ENCODE data around the gene ARID3C. TPM values are rescaled to one million over a fixed set of nuclear protein-coding genes. Genes with fewer than 3 reads are reported as not detected.

The ARID3C gene
- total and polyA plus RNA-seq, 3 donors from 2014 or later, result 0.31 to 0.45 (median 0.37) TPM

DNA sequence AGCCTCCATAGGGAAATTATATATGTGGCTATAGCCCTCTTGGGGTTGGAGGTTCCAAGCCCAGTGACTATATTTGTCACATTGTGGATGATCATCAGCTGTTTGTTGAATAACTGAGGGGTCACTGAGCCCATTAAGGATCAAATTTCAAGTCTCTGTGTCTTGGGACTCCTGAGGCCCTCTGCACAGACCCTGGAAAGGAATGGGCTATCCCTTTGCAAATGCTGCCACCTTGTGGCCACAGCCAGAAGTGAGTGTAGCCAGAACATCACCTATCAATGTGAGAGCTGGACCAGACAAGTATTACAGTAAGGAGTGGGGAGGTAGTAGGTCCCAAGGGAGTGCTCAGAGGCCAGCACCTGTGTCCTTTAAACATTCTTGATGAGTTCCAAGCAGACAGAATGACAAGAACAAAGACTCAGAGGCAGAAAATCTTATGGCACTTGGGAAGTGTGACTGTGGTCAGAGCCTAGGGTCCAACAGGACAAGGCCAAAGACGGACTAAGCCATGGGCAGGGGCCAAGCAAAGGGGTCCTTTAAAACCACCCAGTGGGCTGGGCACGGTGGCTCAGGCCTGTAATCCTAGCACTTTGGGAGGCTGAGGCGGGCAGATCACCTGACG, 25.1 kb downstream of the ARID3C start:
- no peaks in the 10 kb centered on the region for H3K27me3 ChIP-seq
- H3K36me3 ChIP-seq (ENCODE audit: low read depth, missing control alignments), result no peaks in the 10 kb centered on the region
- intact Hi-C loops (cut with DNase I; ENCODE audit: low total_unique reads), result no loop called here
- no peaks in the 10 kb centered on the region for H3K9me3 ChIP-seq
- no peak overlapping the region for H3K27ac ChIP-seq
- H3K4me1 ChIP-seq, result no peaks in the 10 kb centered on the region
- WGBS, 2 donors, result 75 to 88% methylated on average over 2 to 4 of the region's 4 CpGs
- DNase-seq, result peak; percentile 93
- TF ChIP-seq POLR2A (IDR thresholded peaks at IDR 0.05), result no peak
- TF ChIP-seq, protein P1, sequence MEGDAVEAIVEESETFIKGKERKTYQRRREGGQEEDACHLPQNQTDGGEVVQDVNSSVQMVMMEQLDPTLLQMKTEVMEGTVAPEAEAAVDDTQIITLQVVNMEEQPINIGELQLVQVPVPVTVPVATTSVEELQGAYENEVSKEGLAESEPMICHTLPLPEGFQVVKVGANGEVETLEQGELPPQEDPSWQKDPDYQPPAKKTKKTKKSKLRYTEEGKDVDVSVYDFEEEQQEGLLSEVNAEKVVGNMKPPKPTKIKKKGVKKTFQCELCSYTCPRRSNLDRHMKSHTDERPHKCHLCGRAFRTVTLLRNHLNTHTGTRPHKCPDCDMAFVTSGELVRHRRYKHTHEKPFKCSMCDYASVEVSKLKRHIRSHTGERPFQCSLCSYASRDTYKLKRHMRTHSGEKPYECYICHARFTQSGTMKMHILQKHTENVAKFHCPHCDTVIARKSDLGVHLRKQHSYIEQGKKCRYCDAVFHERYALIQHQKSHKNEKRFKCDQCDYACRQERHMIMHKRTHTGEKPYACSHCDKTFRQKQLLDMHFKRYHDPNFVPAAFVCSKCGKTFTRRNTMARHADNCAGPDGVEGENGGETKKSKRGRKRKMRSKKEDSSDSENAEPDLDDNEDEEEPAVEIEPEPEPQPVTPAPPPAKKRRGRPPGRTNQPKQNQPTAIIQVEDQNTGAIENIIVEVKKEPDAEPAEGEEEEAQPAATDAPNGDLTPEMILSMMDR (IDR thresholded peaks at IDR 0.05), result peak; percentile 84 to 94 (median 90)
- no peak overlapping the region for H3K4me3 ChIP-seq

DNA sequence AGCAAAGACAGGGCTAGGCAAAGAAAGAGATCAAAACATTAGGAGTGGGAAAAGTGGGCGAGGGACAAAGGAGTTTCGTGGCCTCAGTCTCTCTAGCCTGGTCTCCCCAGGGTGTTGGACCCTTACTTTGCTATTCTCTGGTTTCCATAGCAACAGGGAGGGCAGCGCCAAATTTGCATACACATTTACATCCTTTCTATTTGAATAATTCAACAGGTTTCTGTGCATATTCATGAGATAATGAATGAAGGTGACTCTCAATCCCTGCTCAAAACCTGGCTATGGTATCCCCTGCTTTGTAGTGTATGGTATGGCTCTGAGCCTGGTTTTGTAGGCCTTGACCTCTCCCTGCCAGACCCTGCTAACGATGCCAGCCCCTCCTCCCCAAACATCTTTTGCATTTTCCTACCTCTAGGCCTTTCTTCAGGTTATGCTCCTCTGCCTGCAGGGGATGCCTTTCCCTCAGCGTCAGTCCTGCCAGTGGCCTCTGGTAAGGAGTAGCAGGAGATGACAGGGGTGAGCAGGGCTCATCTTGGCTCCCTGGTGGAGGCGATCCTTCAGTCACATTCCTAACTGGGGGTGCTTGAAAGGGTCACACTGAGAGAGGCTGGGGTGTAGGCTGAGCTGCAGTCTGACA, 26.8 kb downstream of the ARID3C start:
- intact Hi-C loops (cut with DNase I; ENCODE audit: low total_unique reads), result no loop called here

DNA sequence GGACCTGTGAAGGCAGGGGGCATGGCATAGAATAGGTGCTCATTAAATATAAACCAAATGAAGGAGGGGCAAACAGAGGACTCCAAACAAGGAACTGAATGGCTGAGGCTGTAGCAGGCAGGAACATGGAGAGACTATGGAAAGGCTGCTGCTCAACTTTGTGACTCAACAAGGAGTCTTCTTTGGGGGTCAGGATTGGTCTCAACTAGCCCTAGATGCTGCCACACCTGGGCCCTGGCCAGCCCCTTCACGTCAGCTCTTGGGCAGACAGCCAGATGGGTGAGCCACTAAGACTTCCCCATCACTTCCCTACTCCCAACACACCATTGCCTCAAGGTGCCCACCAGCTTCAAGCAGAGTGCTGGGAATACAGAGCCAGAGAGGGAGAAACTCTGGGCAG, 28.0 kb downstream of the ARID3C start:
- 71 to 83% methylated on average over 1 of the region's 1 CpG for WGBS, 2 donors
- Histone ChIP-seq H3K27ac (no peak overlapping the region), H3K4me1 (no peaks in the 10 kb centered on the region), H3K4me3 (no peak overlapping the region), H3K36me3 (ENCODE audit: low read depth, missing control alignments) (no peaks in the 10 kb centered on the region), H3K9me3 (no peaks in the 10 kb centered on the region), H3K27me3 (no peaks in the 10 kb centered on the region)
- no peak for DNase-seq
- TF ChIP-seq, protein P1 (IDR thresholded peaks at IDR 0.05), result no peak
- TF ChIP-seq POLR2A (IDR thresholded peaks at IDR 0.05), result no peak
- intact Hi-C loops (cut with DNase I; ENCODE audit: low total_unique reads), result no loop called here

More for the DNA sequence above, 26.8 kb downstream of the ARID3C start:
- Histone ChIP-seq H3K4me1 (no peaks in the 10 kb centered on the region), H3K4me3 (no peak overlapping the region), H3K36me3 (ENCODE audit: low read depth, missing control alignments) (no peaks in the 10 kb centered on the region), H3K27me3 (no peaks in the 10 kb centered on the region), H3K9me3 (no peaks in the 10 kb centered on the region), H3K27ac (no peak overlapping the region)
- TF ChIP-seq POLR2A (IDR thresholded peaks at IDR 0.05), result no peak
- TF ChIP-seq, protein P1 (IDR thresholded peaks at IDR 0.05), result no peak
- WGBS, 2 donors, result 84 to 90% methylated on average over 6 of the region's 6 CpGs
- no peak for DNase-seq

DNA sequence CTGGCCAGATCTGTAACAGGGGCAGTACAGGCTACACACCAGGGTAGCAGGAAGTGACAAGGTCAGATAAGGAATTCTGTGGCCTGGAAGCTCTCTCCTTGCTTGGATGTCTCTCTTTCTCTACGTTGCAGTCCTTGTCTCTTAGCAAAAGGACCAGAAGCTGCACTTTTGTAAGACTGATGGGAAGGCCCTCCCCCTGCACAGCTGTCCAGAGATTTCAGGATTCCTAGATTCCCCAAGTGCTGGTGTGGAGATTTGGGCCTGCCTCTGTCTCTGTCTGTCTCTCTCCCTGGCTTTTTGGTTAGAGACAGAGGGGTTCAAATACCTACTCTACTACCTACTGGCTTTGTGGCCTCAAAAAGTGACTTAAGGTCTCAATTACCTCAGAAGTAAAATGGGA, 29.3 kb downstream of the ARID3C start:
- TF ChIP-seq, protein P1 (IDR thresholded peaks at IDR 0.05), result no peak
- no peak for TF ChIP-seq POLR2A (IDR thresholded peaks at IDR 0.05)
- DNase-seq, result no peak
- intact Hi-C loops (cut with DNase I; ENCODE audit: low total_unique reads), result no loop called here
- Histone ChIP-seq H3K9me3 (no peaks in the 10 kb centered on the region), H3K27me3 (no peaks in the 10 kb centered on the region), H3K4me3 (no peak overlapping the region), H3K27ac (no peak overlapping the region), H3K36me3 (ENCODE audit: low read depth, missing control alignments) (no peaks in the 10 kb centered on the region), H3K4me1 (no peaks in the 10 kb centered on the region)
- WGBS, 2 donors, result 45 to 48% methylated on average over 1 of the region's 1 CpG
